ENCODE measurements around the gene PDYN.

Gene PDYN

DNA sequence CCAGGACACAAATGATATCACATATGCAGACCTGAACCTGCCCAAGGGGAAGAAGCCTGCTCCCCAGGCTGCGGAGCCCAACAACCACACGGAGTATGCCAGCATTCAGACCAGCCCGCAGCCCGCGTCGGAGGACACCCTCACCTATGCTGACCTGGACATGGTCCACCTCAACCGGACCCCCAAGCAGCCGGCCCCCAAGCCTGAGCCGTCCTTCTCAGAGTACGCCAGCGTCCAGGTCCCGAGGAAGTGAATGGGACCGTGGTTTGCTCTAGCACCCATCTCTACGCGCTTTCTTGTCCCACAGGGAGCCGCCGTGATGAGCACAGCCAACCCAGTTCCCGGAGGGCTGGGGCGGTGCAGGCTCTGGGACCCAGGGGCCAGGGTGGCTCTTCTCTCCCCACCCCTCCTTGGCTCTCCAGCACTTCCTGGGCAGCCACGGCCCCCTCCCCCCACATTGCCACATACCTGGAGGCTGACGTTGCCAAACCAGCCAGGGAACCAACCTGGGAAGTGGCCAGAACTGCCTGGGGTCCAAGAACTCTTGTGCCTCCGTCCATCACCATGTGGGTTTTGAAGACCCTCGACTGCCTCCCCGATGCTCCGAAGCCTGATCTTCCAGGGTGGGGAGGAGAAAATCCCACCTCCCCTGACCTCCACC is 56.4 kb downstream of the PDYN start:
- ChIA-PET CTCF (no interaction called here), POLR2A (no interaction called here)
- TF ChIP-seq SUZ12 (IDR thresholded peaks at IDR 0.05) (no peak), FOXM1 (IDR thresholded peaks at IDR 0.05; ENCODE audit: borderline replicate concordance) (no peak), L3MBTL2 (conservative IDR thresholded peaks at IDR 0.05) (no peak)
- no peak for DNase-seq (ENCODE audit: extremely low spot score)

DNA sequence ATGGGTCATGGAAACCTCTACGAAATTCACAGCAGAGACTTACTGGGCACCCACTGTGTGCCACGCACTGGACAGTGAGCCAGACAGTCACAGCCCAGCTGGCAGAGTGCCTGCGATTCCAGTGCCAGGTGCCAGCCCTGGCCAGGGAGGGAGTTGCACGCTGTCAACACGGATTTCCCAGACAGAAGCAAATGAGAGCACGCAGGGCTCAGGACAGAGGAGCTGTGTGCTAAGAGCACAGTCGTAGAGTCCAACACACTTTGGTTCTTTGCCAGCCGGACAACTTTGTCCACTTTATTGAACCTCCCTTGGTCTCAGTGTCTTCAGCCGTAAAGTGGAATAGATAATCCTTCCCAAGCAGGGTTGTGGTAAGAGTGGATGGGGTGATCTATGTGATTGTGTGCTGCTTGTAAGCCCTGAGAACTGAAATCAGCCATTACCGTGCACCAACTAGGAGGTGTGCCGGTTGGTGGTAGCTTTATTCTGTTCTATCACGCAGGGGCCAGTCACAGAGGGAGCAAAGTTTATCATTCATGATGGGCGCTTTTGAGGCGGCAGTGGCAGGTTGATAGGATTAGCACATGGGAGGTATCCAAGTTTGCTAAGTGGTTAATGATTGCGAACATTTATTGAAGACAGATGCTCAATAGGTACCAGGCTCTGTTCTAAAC is 58.0 kb downstream of the PDYN start:
- ChIA-PET CTCF (no interaction called here), POLR2A (no interaction called here)
- TF ChIP-seq PKNOX1 (IDR thresholded peaks at IDR 0.05) (no peak), ELF4 (IDR thresholded peaks at IDR 0.05) (no peak), NFRKB (IDR thresholded peaks at IDR 0.05) (no peak), FOXK2 (IDR thresholded peaks at IDR 0.05) (no peak), BHLHE40 (IDR thresholded peaks at IDR 0.05; ENCODE audit: borderline replicate concordance) (no peak), SP1 (IDR thresholded peaks at IDR 0.05) (no peak), FOXA1 (IDR thresholded peaks at IDR 0.05) (no peak), TARDBP (IDR thresholded peaks at IDR 0.05) (no peak), ARNT (IDR thresholded peaks at IDR 0.05) (no peak), L3MBTL2 (conservative IDR thresholded peaks at IDR 0.05) (no peak)
- no peak for DNase-seq (ENCODE audit: extremely low spot score)

DNA sequence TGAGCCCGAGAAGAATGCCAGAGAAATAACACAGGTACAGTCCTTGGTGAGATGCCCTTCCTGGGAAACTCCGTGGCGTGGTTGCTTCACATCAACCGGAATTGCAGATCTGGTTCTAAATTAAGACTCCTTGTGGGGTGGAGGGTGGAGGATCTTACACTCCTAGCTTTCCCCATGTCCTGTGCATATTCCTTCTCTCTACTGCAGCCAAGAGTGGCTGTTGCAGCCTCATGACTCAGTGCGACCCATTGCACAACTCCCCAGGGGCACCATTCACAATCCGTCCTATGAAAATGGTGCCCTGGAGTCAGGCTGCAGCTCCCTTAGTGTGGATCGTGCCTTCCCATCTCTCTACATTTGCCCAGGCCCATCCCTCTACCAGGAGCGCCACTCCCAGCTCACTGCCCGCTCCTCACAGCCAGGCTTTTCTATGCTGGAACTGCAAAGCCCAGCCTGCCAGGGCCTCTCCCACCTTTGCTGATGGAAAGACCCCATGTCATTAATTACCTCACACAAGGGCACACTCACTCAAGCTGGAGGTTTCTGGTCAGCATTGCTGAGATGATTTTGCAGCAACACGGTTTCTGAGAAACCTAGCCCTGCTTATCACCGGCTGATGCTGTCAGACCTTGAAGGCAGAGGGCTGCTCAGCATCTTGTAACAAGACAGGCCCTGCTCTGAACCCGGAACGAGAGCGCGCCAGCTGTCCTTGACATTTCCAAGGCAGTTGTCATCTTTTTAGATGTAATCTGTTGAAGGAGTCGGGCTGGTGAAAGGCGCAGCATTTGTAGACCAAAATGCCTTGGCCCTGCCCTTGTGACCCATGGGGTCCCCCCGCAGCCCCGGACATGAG is 58.9 kb downstream of the PDYN start:
- POLR2A ChIA-PET = no interaction called here
- CTCF ChIA-PET = no interaction called here
- no peak for DNase-seq (ENCODE audit: extremely low spot score)
- TF ChIP-seq SP1 (IDR thresholded peaks at IDR 0.05) (no peak), FOXM1 (IDR thresholded peaks at IDR 0.05; ENCODE audit: borderline replicate concordance) (no peak), CTBP1 (IDR thresholded peaks at IDR 0.05; ENCODE audit: borderline replicate concordance) (no peak), NFRKB (IDR thresholded peaks at IDR 0.05) (no peak), LEF1 (IDR thresholded peaks at IDR 0.05; ENCODE audit: borderline replicate concordance) (no peak), PKNOX1 (IDR thresholded peaks at IDR 0.05) (no peak), TARDBP (IDR thresholded peaks at IDR 0.05) (no peak), FOXA1 (IDR thresholded peaks at IDR 0.05) (no peak), ZNF384 (IDR thresholded peaks at IDR 0.05) (no peak), ELF4 (IDR thresholded peaks at IDR 0.05) (no peak), L3MBTL2 (conservative IDR thresholded peaks at IDR 0.05) (no peak), FOXK2 (IDR thresholded peaks at IDR 0.05) (no peak), HDGF (IDR thresholded peaks at IDR 0.05; ENCODE audit: borderline replicate concordance) (no peak), ARNT (IDR thresholded peaks at IDR 0.05) (no peak), BHLHE40 (IDR thresholded peaks at IDR 0.05; ENCODE audit: borderline replicate concordance) (no peak), SUZ12 (IDR thresholded peaks at IDR 0.05) (no peak)

- ChIA-PET CTCF (no interaction called here), POLR2A (no interaction called here)
- no peak for DNase-seq (ENCODE audit: extremely low spot score)
- no peak for TF ChIP-seq CTBP1 (IDR thresholded peaks at IDR 0.05; ENCODE audit: borderline replicate concordance)
- no peak for TF ChIP-seq L3MBTL2 (conservative IDR thresholded peaks at IDR 0.05)
- no peak for TF ChIP-seq ZNF384 (IDR thresholded peaks at IDR 0.05)
- no peak for TF ChIP-seq FOXM1 (IDR thresholded peaks at IDR 0.05; ENCODE audit: borderline replicate concordance)
- no peak for TF ChIP-seq PKNOX1 (IDR thresholded peaks at IDR 0.05)
- TF ChIP-seq BHLHE40 (IDR thresholded peaks at IDR 0.05; ENCODE audit: borderline replicate concordance) = no peak
- TF ChIP-seq LEF1 (IDR thresholded peaks at IDR 0.05; ENCODE audit: borderline replicate concordance) = no peak
- TF ChIP-seq ARNT (IDR thresholded peaks at IDR 0.05) = no peak
These were observed 59.7 kb downstream of the PDYN start for GRCh38 chr20:1934156-1934555.

DNA sequence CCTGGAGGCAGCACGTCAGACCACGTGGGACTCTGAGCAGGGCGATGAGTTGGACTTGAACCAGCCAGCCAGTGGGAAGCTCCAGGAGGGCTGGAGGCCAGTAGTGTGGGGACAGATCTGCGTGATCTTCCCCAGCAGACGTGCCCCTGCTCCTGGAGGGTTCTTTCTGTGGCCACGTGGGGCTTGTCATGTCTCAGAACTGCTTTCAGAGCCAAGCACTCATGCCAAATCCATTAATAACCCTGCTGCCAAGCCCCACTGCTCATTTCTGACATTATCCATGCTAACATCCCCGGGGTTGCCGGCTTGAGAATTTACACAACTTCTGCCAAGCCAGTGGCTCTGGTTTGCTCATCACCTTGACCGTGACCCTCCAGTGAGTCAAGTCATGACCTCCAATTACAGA is 60.4 kb downstream of the PDYN start:
- no peak for TF ChIP-seq NFRKB (IDR thresholded peaks at IDR 0.05)
- no peak for TF ChIP-seq FOXA1 (IDR thresholded peaks at IDR 0.05)
- TF ChIP-seq HDGF (IDR thresholded peaks at IDR 0.05; ENCODE audit: borderline replicate concordance) = no peak
- TF ChIP-seq LEF1 (IDR thresholded peaks at IDR 0.05; ENCODE audit: borderline replicate concordance) = no peak
- ChIA-PET POLR2A (no interaction called here), CTCF (no interaction called here)
- DNase-seq (ENCODE audit: extremely low spot score) = no peak

- no peak for DNase-seq (ENCODE audit: extremely low spot score)
- ChIA-PET POLR2A (no interaction called here), CTCF (no interaction called here)
- no peak for TF ChIP-seq FOXM1 (IDR thresholded peaks at IDR 0.05; ENCODE audit: borderline replicate concordance)
- TF ChIP-seq L3MBTL2 (conservative IDR thresholded peaks at IDR 0.05) = no peak
- TF ChIP-seq TARDBP (IDR thresholded peaks at IDR 0.05) = no peak
- no peak for TF ChIP-seq NFRKB (IDR thresholded peaks at IDR 0.05)
- no peak for TF ChIP-seq ELF4 (IDR thresholded peaks at IDR 0.05)
- TF ChIP-seq BHLHE40 (IDR thresholded peaks at IDR 0.05; ENCODE audit: borderline replicate concordance) = no peak
- TF ChIP-seq LEF1 (IDR thresholded peaks at IDR 0.05; ENCODE audit: borderline replicate concordance) = no peak
- TF ChIP-seq FOXA1 (IDR thresholded peaks at IDR 0.05) = no peak
These were observed 60.9 kb downstream of the PDYN start for GRCh38 chr20:1932971-1933370.

Measured in HEK293T (cell line).